Omental fat pad (tissue), 4 donors: ENCODE data around the gene STEAP3. TPM values are rescaled to one million over a fixed set of nuclear protein-coding genes. Genes with fewer than 3 reads are reported as not detected.
A peak's percentile ranks its signal among the peaks of the same experiment; 100 is the strongest.
"Not testable (repeated sequence)": the region's sequence is repeated elsewhere in the genome, so short reads cannot be mapped to it uniquely, and the experiment has no call there.

ENCODE experiments used
- ATAC-seq: fragments of 150-250 bp; one replicate; pipeline ENCODE4 v1.9.1; 2016; ENCODE audit warnings: mild to moderate bottlenecking, moderate library complexity; ENCODE audit not compliant: low FRiP score
- DNase-seq: peaks from one replicate; pipeline ENCODE4 v3.0.0-alpha.2; 2019; ENCODE audit warnings: low spot score
- CTCF ChIP-seq, 3 donors: fragments of 450-650 bp; IDR thresholded peaks; one replicate each; pipeline ENCODE4 v1.5.1; 2016 to 2017; ENCODE audit warnings: antibody characterized with exemption in 3 of 3, mild to moderate bottlenecking in 3 of 3, moderate library complexity in 2 of 3
- total RNA-seq, 4 donors: library from RNA; depleted of rRNA; stranded (reverse); fragments of >200 nt; gene quantifications; one replicate each; pipeline ENCODE4 v1.1.0, GENCODE V29; 2016

STEAP3 gene
- total RNA-seq, 4 donors from 2014 or later, result 9.4 to 22.4 (median 16.3) TPM

GRCh38 chr2:119263025-119263424 is 39.4 kb downstream of the STEAP3 start:
- DNase-seq, result no peak
- TF ChIP-seq CTCF (IDR thresholded peaks at IDR 0.05), result no peak

GRCh38 chr2:119263656-119264055 is 40.0 kb downstream of the STEAP3 start:
- no peak for ATAC-seq
- TF ChIP-seq CTCF (IDR thresholded peaks at IDR 0.05), result no peak
- DNase-seq, result no peak

More at GRCh38 chr2:119263025-119263424, 39.4 kb downstream of the STEAP3 start:
- ATAC-seq, result no peak

- no peak for TF ChIP-seq CTCF (IDR thresholded peaks at IDR 0.05)
- DNase-seq, result no peak
- peak; percentile 51 for ATAC-seq
Observed at GRCh38 chr2:119264781-119265692, 41.4 kb downstream of the STEAP3 start.

GRCh38 chr2:119265693-119266066 is 42.0 kb downstream of the STEAP3 start:
- DNase-seq, result no peak
- no peak for TF ChIP-seq CTCF (IDR thresholded peaks at IDR 0.05)
- no peak for ATAC-seq

GRCh38 chr2:119266091-119266589 is 42.5 kb downstream of the STEAP3 start:
- TF ChIP-seq CTCF (IDR thresholded peaks at IDR 0.05), result no peak
- no peak for ATAC-seq
- DNase-seq, result no peak

- ATAC-seq (no peak), DNase-seq (no peak)
- no peak for TF ChIP-seq CTCF (IDR thresholded peaks at IDR 0.05)
Observed at GRCh38 chr2:119267604-119268003, 44.0 kb downstream of the STEAP3 start.

- DNase-seq, result no peak
- no peak for ATAC-seq
- TF ChIP-seq CTCF (IDR thresholded peaks at IDR 0.05), result no peak
Observed at GRCh38 chr2:119276864-119277263, 53.2 kb downstream of the STEAP3 start.

GRCh38 chr2:119278385-119278784 is 54.8 kb downstream of the STEAP3 start:
- DNase-seq, ATAC-seq: not testable (repeated sequence)
